HS-5 (cell line): Measurements from ENCODE around the gene ZNF214.
"Not testable (repeated sequence)": the region's sequence is repeated elsewhere in the genome, so short reads cannot be mapped to it uniquely, and the experiment has no call there.

Source experiments
- DNase-seq: peaks from one replicate; pipeline ENCODE4 v3.0.0-alpha.2; 2012; ENCODE audit warnings: low read depth

The ZNF214 gene

DNA sequence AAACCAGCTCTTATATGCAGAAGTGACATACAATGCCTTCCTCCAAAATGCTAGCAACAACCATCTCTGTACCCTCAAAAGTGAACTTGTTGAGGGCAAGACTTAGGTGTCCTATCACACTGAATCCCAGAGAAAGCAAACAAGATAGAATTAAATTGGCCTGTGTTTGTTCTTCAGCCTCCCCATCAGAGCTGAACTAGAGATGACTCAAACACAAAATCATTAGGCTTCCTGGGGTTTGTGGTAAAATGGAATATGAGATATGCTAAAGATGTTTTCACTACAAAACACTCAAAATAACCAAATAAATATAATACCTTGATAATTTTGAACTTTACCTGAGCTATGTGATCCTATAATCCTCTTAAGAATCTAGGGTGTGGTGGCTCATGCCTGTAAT, 31.6 kb downstream of the ZNF214 start:
- DNase-seq = no peak

DNA sequence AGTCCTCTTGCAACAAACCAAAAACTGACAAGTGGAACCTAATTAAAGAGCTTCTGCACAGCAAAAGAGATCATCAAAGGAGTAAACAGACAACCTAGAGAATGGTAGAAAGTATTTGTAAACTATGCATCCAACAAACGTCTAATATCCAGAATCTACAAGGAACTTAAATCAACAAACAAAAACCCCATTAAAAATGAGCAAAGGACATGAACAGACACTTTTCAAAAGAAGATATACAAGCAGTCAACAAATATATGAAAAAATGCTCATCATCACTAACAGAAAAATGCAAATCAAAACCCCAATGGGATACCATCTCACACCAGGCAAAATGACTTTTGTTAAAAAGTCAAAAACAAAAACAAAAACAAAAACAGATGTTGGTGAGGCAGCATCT, 33.7 kb downstream of the ZNF214 start:
- no peak for DNase-seq

DNA sequence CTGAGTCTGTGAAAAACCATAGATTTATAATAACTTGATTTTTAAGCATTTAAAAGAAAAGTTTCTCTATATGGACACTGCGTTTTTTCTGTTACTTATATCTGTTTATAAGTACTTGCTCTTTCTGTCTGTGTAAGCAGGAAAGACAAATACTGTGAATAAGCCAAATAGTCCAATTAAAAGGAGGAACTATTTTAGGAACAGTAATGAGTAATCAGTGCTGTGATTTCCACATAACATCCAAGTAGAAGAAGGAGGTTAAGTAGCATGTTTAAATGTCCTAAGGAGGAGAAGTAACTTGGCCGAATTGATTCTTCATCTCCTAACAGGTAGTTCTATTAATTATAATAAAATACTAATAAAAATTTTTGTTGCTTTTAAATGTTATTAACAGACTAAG, 40.8 kb downstream of the ZNF214 start:
- DNase-seq = no peak

DNA sequence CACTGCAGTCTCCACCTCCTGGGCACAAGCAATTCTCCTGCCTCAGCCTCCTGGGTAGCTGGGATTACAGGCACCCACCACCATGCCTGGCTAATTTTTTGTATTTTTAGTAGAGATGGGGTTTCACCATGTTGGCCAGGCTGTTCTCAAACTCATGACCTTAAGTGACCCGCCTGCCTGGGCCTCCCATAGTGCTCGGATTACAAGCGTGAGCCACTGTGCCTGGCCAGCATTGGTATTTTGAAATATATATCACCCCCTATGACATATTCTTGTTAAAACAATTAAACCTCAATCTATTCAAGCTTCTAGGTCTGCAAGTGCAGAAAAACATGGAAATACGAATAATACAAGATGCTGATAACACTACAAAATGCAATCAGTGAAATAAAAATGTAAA, 50.3 kb downstream of the ZNF214 start:
- DNase-seq = not testable (repeated sequence)

DNA sequence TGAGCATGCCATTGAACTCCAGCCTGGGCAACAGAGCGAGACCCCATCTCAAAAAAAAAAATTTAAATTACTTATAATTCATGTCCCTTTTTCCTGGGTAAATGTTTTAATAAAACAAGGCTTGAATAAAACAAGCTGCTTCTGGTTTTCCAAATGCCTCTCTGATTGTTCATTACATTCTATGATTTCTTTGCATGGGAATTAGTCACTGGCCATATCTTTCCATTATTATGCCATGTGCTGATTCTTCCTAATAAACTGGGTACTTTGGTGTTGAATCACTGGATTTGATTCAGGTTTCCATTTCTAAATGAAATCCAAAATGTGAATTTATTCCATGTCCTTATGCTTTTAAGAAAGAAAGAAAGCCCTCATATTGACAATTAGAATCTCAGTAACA, 51.3 kb downstream of the ZNF214 start:
- DNase-seq = peak; percentile 38

DNA sequence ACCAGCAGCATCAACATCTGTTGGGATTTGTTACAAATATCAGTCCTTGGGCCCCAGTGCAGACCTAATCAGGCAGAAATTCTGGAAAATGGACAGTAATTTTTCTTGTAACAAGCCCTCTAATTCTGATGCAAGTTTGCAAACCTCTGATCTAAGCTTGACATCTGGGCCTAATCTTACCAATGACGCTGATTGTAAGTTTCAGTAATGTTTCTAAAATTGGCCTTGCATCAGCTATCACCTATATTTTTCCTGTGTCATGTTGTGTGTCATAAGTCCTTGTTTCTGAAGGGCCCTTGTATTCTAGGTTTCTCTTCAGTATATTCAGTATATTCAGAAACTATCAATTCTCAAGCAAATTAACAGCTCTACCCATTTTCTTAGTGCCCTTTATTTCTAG, 57.5 kb downstream of the ZNF214 start:
- DNase-seq = no peak

DNA sequence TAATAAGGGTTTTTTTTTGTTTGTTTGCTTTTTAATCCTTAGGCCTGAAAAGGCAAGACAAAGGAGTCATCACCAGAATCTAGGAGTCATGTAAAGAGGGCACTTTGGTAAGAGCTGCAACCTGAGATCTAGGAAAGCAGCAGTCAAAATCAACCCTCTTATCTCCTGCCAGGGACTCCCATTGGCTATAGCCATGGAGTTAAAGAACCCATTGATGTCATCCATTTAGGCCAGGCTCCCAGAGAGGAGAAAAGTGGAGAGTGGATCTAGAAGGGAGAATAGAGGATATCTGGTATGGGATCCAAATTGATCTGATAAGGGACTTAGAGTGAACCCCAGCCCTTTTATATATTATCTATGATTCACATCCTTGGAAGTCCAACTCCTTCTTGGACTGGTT, 58.0 kb downstream of the ZNF214 start:
- no peak for DNase-seq

DNA sequence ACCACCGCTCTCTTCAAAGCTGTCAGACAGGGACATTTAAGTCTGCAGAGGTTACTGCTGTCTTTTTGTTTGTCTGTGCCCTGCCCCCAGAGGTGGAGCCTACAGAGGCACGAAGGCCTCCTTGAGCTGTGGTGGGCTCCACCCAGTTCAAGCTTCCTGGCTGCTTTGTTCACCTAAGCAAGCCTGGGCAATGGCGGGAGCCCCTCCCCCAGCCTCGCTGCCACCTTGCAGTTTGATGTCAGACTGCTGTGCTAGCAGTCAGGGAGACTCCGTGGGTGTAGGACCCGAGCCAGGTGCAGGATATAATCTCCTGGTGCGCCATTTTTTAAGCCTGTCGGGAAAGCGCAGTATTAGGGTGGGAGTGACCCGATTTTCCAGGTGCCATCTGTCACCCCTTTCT, 65.9 kb downstream of the ZNF214 start:
- not testable (repeated sequence) for DNase-seq
